H7 (cell line): ENCODE measurements around the gene RPS6KA2. TPM values are rescaled to one million over a fixed set of nuclear protein-coding genes. Genes with fewer than 3 reads are reported as not detected.
"Not testable (repeated sequence)": the region's sequence is repeated elsewhere in the genome, so short reads cannot be mapped to it uniquely, and the experiment has no call there.

Experiments
- DNase-seq: peaks from one replicate; pipeline ENCODE4 v3.0.0; 2012
- H3K27me3 ChIP-seq: 2 replicates; pipeline ENCODE4 v1.6.0; 2011; ENCODE audit warnings: mild to moderate bottlenecking, low read length; ENCODE audit not compliant: control insufficient read depth, insufficient read depth
- H3K36me3 ChIP-seq: replicated peaks from 2 replicates; pipeline ENCODE4 v1.5.1; 2011; ENCODE audit warnings: low read length; ENCODE audit not compliant: control insufficient read depth, insufficient read depth
- H3K4me3 ChIP-seq: 2 replicates; pipeline ENCODE4 v1.5.1; 2011; ENCODE audit warnings: low read depth, mild to moderate bottlenecking, control low read depth, low read length, moderate library complexity; ENCODE audit not compliant: insufficient read depth
- total RNA-seq: library from RNA; depleted of rRNA; stranded (reverse); fragments of >200 nt; shearing (Covaris generic); gene quantifications from 2 replicates; pipeline ENCODE4 v1.2.3, GENCODE V29; 2014

RPS6KA2 gene
- total RNA-seq, 1 experiment from 2014 or later, result 12.7 TPM

GRCh38 chr6:166532302-166532701 is 94.7 kb downstream of the RPS6KA2 start:
- Histone ChIP-seq H3K27me3 (no peaks in the 10 kb centered on the region), H3K4me3 (no peak overlapping the region), H3K36me3 (no peaks in the 10 kb centered on the region; the same call in none of the 2 replicates)
- DNase-seq, result no peak

GRCh38 chr6:166530211-166531095 is 96.6 kb downstream of the RPS6KA2 start:
- Histone ChIP-seq H3K4me3 (no peak overlapping the region), H3K36me3 (no peaks in the 10 kb centered on the region; the same call in 1 of the 2 replicates), H3K27me3 (no peaks in the 10 kb centered on the region)
- DNase-seq, result no peak

GRCh38 chr6:166529586-166529985 is 97.5 kb downstream of the RPS6KA2 start:
- no peaks in the 10 kb centered on the region for H3K27me3 ChIP-seq
- no peak for DNase-seq
- no peak overlapping the region for H3K4me3 ChIP-seq
- H3K36me3 ChIP-seq, result no peaks in the 10 kb centered on the region; the same call in 1 of the 2 replicates

- H3K4me3 ChIP-seq, DNase-seq, H3K27me3 ChIP-seq, H3K36me3 ChIP-seq: not testable (repeated sequence)
Observed at GRCh38 chr6:166529058-166529457, 98.0 kb downstream of the RPS6KA2 start.

GRCh38 chr6:166527849-166528248 is 99.2 kb downstream of the RPS6KA2 start:
- Histone ChIP-seq H3K27me3 (no peaks in the 10 kb centered on the region), H3K36me3 (no peaks in the 10 kb centered on the region; the same call in 1 of the 2 replicates), H3K4me3 (no peak overlapping the region)
- no peak for DNase-seq

GRCh38 chr6:166526937-166527336 is 100.1 kb downstream of the RPS6KA2 start:
- no peak for DNase-seq
- Histone ChIP-seq H3K36me3 (no peaks in the 10 kb centered on the region), H3K4me3 (no peak overlapping the region), H3K27me3 (no peaks in the 10 kb centered on the region)

GRCh38 chr6:166525567-166525966 is 101.5 kb downstream of the RPS6KA2 start:
- Histone ChIP-seq H3K4me3 (no peak overlapping the region), H3K36me3 (no peaks in the 10 kb centered on the region), H3K27me3 (no peaks in the 10 kb centered on the region)
- DNase-seq, result no peak

- Histone ChIP-seq H3K27me3 (no peaks in the 10 kb centered on the region), H3K36me3 (no peaks in the 10 kb centered on the region), H3K4me3 (no peak overlapping the region)
- no peak for DNase-seq
Observed at GRCh38 chr6:166523782-166524559, 103.1 kb downstream of the RPS6KA2 start.

- Histone ChIP-seq H3K36me3 (no peaks in the 10 kb centered on the region), H3K27me3 (no peaks in the 10 kb centered on the region), H3K4me3 (no peak overlapping the region)
- no peak for DNase-seq
Observed at GRCh38 chr6:166520905-166521834, 105.9 kb downstream of the RPS6KA2 start.

- no peak for DNase-seq
- Histone ChIP-seq H3K27me3 (no peaks in the 10 kb centered on the region), H3K36me3 (no peaks in the 10 kb centered on the region), H3K4me3 (no peak overlapping the region)
Observed at GRCh38 chr6:166516251-166516884, 110.7 kb downstream of the RPS6KA2 start.

GRCh38 chr6:166515072-166515810 is 111.8 kb downstream of the RPS6KA2 start:
- Histone ChIP-seq H3K27me3 (no peaks in the 10 kb centered on the region), H3K4me3 (no peak overlapping the region), H3K36me3 (no peaks in the 10 kb centered on the region; the same call in 1 of the 2 replicates)
- peak; percentile 62 for DNase-seq

GRCh38 chr6:166514196-166514595 is 112.9 kb downstream of the RPS6KA2 start:
- Histone ChIP-seq H3K4me3 (no peak overlapping the region), H3K36me3 (no peaks in the 10 kb centered on the region; the same call in 1 of the 2 replicates), H3K27me3 (no peaks in the 10 kb centered on the region)
- DNase-seq, result peak; percentile 64

GRCh38 chr6:166512567-166512966 is 114.5 kb downstream of the RPS6KA2 start:
- Histone ChIP-seq H3K4me3 (no peak overlapping the region), H3K27me3 (no peaks in the 10 kb centered on the region), H3K36me3 (no peaks in the 10 kb centered on the region; the same call in 1 of the 2 replicates)
- DNase-seq, result no peak
